HTR-8/SVneo (cell line): ENCODE measurements around the gene TLR3.
"Not testable (repeated sequence)": the region's sequence is repeated elsewhere in the genome, so short reads cannot be mapped to it uniquely, and the experiment has no call there.

Source experiments
- DNase-seq: peaks from one replicate; pipeline ENCODE4 v3.0.0; 2011; ENCODE audit warnings: low spot score, mixed read lengths; ENCODE audit not compliant: insufficient read length
- FAIRE-seq: peaks from 2 replicates; lab custom pipeline; 2011; peaks lifted over from hg19 to GRCh38; lab: Jason Lieb, UNC

The TLR3 gene

GRCh38 chr4:186040316-186040715, 28.6 kb upstream of the TLR3 start:
- FAIRE-seq (no peak), DNase-seq (no peak)

- not testable (repeated sequence) for DNase-seq, FAIRE-seq
Measured at GRCh38 chr4:186047501-186047900, 21.5 kb upstream of the TLR3 start.

GRCh38 chr4:186050135-186050534, 18.8 kb upstream of the TLR3 start:
- DNase-seq, FAIRE-seq: not testable (repeated sequence)

GRCh38 chr4:186051096-186051495, 17.9 kb upstream of the TLR3 start:
- DNase-seq (no peak), FAIRE-seq (no peak)

GRCh38 chr4:186058253-186058979, 10.5 kb upstream of the TLR3 start:
- DNase-seq (no peak), FAIRE-seq (no peak)

GRCh38 chr4:186058980-186059316, 10.0 kb upstream of the TLR3 start:
- FAIRE-seq (no peak), DNase-seq (no peak)

- FAIRE-seq = no peak
- DNase-seq = no peak
Measured at GRCh38 chr4:186061921-186062320, 7.0 kb upstream of the TLR3 start.

GRCh38 chr4:186067757-186068385, 1.1 kb upstream of the TLR3 start:
- peak; percentile 46 for DNase-seq
- peak; percentile 40 for FAIRE-seq

GRCh38 chr4:186069729-186070128, 773 bp downstream of the TLR3 start:
- DNase-seq (no peak), FAIRE-seq (no peak)

GRCh38 chr4:186072516-186072915, 3.6 kb downstream of the TLR3 start:
- DNase-seq (no peak), FAIRE-seq (peak; percentile 33)

GRCh38 chr4:186074189-186074588, 5.2 kb downstream of the TLR3 start:
- no peak for DNase-seq
- FAIRE-seq = no peak

GRCh38 chr4:186078981-186079638, 10.2 kb downstream of the TLR3 start:
- DNase-seq = no peak

GRCh38 chr4:186079694-186080093, 10.7 kb downstream of the TLR3 start:
- no peak for DNase-seq
- FAIRE-seq = no peak

More at GRCh38 chr4:186078981-186079638, 10.2 kb downstream of the TLR3 start:
- FAIRE-seq = no peak

GRCh38 chr4:186081202-186081807, 12.3 kb downstream of the TLR3 start:
- FAIRE-seq = no peak
- no peak for DNase-seq

- FAIRE-seq (no peak), DNase-seq (no peak)
Measured at GRCh38 chr4:186082221-186082620, 13.3 kb downstream of the TLR3 start.

GRCh38 chr4:186088523-186088922, 19.6 kb downstream of the TLR3 start:
- FAIRE-seq (no peak), DNase-seq (no peak)

GRCh38 chr4:186092296-186092695, 23.3 kb downstream of the TLR3 start:
- FAIRE-seq (no peak), DNase-seq (no peak)

- DNase-seq (no peak), FAIRE-seq (no peak)
Measured at GRCh38 chr4:186095406-186095805, 26.4 kb downstream of the TLR3 start.

- DNase-seq (no peak), FAIRE-seq (peak; percentile 20)
Measured at GRCh38 chr4:186096681-186097165, 27.8 kb downstream of the TLR3 start.

GRCh38 chr4:186097386-186097785, 28.4 kb downstream of the TLR3 start:
- no peak for FAIRE-seq
- DNase-seq = no peak

GRCh38 chr4:186102931-186103330, 34.0 kb downstream of the TLR3 start:
- DNase-seq (no peak), FAIRE-seq (no peak)
